GM18909 (cell line): ENCODE measurements around the gene OLIG2.

ENCODE experiments used
- ATAC-seq: cut with Tn5 transposase; IDR thresholded peaks from one replicate; pipeline ENCODE4 v1.9.1; 2021; ENCODE audit warnings: mild to moderate bottlenecking; ENCODE audit not compliant: unreplicated experiment, poor library complexity

OLIG2 gene

DNA sequence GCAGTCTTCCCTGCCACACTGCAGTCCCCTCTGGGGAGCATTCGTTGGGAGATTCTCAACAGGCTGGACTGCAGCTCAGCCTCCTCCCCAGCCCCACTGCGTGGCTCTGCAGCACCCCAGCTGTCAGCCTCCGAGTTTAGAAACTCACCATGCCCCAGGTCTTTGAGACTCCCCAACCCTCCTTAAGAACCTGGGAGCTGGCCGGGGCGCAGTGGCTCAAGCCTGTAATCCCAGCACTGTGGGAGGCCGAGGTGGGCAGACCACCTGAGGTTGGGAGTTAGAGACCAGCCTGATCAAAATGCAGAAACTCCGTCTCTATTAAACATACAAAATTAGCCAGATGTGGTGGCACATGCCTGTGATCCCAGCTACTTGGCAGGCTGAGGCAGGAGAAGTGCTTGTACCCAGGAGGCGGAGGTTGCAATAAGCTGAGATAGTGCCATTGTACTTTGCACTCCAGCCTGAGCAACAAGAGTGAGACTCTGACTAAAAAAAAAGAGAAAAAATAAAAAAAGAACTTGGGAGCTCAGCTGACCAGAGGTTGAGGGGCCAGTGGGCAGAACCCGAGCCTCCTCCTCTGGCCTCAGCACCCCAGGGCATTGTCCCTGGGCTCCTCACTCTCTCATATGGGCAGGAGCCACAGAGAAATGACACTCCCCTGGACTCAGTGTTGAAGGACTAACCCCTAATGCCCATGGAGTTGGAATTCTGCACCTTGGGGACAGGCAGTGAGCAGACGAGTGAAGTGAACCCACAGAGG, 5.6 kb downstream of the OLIG2 start:
- no peak for ATAC-seq

DNA sequence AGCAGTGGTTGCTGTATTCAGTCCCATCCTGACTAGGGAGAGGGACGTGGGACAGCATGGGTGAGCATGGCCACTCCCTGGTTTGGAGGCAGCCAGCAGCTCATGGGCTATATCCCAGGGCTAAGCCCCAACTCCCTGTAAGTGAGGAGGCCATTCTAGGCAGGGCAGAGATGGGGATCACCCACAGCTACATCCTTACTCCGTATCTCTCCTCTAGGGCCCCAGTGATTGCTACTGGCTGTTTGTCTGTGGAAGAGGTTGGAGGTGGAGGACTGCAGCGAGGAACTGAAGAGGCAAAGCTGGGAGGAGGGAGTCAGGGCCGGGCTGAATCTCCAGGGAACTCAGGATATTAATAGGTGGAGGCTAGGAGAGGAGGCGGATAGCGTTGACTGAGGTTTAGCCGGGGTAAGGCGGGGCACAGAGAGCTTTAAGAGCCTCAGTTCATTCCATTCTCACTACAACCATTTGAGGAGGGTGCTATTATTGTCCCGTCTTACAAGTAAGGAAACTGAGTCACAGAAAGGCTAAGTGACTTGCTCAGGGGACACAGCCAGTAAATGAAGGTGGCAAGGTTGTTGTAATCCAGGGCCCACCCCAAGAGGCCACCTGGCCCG, 6.8 kb downstream of the OLIG2 start:
- ATAC-seq: no peak

DNA sequence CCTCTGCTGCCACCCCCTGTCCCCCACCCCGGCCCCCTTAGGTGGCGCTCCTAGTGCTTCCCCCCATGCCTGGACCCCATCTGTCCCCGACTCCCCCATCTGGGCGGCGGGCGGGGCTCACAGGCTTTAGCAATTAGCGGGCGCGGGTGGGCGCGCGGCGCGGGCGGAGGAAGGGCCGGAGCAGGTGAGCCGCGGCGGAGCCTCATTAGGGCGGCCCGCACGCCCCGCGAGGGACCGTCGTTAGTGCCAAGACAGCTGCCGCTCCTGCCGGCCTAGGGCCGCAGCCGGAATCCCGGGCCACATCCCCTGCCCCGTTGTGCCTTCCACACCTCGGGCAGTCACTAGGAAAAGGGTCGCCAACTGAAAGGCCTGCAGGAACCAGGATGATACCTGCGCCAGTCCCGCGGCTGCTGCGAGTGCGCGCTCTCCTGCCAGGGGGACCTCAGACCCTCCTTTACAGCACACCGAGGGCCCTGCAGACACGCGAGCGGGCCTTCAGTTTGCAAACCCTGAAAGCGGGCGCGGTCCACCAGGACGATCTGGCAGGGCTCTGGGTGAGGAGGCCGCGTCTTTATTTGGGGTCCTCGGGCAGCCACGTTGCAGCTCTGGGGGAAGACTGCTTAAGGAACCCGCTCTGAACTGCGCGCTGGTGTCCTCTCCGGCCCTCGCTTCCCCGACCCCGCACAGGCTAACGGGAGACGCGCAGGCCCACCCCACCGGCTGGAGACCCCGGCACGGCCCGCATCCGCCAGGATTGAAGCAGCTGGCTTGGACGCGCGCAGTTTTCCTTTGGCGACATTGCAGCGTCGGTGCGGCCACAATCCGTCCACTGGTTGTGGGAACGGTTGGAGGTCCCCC, 7.6 kb downstream of the OLIG2 start:
- no peak for ATAC-seq

DNA sequence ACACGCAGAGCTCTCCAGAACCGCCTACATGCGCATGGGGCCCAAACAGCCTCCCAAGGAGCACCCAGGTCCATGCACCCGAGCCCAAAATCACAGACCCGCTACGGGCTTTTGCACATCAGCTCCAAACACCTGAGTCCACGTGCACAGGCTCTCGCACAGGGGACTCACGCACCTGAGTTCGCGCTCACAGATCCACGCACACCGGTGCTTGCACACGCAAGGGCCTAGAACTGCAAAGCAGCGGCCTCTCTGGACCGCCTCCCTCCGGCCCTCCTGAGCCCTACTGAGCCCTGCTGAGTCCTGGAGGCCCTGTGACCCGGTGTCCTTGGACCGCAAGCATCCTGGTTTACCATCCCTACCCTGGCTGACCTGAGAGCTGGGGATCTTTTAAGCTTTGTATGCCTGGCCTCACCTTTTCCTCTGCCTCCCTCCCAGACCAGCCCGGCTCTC, 8.3 kb downstream of the OLIG2 start:
- no peak for ATAC-seq

DNA sequence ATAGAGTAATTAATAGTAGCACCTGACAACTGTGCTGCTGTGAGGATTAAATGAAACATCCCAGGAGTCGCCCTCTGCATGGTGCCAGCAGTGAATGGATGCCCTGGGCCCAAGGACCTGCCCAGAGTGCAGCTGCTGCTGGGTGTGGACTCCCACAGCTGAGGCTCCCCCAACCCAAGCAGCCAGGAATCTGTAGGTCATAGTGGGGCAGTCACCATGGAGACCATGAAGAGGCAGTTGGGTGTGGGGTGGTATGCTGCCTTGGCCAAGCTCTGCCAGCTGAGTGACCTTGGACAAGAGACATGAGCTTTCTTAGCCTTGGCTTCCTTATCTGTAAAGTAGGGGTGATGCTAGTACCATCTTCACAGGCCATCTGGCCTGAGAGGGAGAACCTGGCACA, 9.4 kb downstream of the OLIG2 start:
- ATAC-seq: no peak

DNA sequence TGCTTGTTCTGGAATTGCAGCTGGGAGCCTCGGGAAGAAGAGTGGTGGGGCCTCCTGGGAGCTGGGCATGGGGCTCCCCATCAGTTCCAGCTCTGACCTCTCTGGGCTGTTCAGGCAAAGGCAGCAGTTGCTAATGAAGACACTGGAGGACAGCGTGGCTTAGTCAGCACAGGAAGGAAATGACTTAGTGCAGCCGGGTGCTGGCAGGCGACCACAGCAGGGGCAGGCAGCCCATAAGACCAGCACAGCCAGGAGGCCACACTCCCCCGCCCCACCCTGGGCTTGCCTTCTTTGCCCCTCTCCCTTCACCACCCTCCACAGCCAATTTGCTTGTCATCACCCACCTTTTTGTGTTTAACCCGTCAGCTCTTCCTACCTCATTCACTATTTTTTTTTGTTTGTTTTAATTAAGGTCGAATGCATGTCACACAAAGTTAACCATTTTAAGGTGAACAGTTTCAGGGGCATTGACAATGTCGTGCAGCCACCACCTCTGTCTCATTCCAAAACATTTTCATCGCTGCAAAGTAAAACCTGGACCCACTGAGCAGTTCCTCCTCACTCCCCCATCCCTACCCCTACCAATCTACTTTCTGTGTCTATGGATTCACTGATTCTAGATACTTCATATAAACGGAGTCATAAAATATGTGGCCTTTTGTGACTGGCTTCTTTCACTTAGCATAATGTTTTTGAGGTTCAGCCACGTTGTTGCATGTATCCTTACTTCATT, 10.9 kb downstream of the OLIG2 start:
- ATAC-seq: peak; percentile 46

DNA sequence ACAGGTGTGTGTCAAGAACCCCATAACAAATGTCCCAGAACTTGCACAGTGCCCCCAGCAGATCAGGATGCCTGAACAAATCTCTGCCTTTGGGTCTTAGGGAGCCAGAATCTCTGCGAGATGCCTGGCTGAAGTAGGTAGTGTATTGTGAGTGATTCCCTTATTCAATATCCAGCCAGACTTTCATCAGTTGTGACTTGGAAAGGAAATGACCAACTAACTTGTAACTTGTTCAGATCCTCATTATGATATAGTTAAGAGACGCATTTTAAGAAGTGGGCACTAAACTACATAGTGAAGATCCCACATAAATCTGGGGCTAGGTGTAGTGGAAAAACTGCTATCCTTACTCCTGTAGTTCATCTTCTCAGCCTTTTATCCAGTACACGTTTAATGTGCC, 11.8 kb downstream of the OLIG2 start:
- ATAC-seq: no peak

DNA sequence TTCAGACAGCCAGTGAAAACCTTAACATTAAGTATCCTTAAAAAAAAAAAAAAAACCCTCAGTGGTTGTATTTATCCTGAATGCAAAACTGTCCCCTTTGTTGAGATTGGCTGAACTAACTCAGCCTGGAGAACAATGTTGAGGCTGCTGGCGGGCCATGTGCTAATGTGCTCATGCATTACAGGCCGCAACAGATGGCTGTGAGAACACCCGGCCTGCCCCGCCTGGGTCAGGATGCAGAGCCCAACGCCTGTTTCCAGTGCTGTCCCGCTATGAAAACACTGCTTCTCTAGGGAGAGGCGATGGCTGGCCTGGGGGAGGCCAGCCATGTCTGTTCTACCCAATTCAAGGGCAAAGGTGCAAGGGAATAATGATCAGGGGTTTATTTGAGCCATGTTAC, 13.8 kb downstream of the OLIG2 start:
- ATAC-seq: no peak

DNA sequence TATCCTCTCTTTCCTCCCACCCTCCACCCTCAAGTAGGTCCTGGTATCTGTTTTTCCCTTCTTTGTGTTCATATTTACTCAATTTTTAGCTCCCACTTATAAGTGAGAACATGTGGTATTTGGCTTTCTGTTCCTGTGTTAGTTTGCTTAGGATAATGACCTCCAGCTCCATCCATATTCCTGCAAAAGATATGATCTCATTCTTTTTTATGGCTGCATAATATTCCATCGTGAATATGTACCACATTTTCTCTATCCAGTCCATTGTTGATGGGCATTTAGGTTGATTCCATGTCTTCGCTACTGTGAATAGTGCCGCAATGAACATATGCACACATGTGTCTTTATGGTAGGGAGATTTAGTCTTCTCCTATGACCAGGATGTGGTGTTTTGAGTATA, 14.5 kb downstream of the OLIG2 start:
- no peak for ATAC-seq

DNA sequence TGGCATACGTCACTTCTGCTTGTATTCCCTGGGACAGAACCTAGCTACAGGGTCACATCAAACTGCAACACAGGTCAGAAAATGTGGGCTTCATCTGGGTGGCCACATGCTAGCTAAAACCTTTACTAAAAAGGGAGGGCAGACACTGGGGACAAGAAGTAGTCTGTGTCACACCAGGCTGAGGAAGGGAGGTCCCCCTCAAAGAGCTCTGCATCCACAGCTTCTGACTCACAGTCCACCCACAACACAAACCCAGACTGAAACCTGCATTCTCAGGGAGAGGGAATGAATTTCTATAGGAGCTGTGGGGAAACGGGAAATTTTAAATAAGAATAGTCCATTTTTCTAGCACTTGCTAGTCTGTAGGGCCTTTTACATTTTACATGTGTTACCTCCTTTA, 16.2 kb downstream of the OLIG2 start:
- ATAC-seq: no peak

DNA sequence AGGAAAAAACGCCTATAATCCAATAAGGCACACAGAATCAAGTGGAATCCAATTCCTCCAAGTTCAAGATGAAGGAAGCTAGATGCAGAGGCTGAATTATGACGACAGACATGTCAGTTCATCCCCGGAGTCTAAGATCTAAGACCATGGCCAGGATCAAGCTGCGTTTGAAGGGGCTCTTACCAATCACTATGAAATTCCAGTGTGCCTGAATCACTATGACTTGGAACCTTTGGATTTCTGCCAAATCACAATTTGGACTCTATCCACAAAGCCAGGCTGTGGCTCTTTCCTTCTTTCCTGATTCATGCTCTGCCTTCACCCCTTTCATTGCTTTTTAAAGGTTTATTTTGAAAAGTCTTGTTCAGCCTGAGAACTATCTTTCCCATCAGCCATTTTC, 17.1 kb downstream of the OLIG2 start:
- ATAC-seq: no peak

DNA sequence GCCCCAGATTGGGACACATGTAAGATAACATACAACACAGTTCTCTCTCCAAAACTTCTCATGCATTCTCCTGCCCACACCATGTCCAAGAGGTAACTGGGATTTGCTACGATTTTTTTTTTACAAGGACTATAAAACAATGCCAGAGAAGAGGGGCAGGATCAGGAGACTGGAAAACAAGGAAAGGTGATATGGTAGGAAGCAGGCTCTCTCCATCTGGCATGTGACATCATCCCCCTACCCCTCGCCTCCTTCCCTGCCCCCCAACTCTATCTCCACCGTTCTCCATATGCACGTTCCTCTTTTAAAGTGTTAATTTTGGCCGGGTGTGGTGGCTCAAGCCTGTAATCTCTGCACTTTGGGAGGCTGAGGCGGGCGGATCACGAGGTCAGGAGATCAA, 20.7 kb downstream of the OLIG2 start:
- no peak for ATAC-seq

DNA sequence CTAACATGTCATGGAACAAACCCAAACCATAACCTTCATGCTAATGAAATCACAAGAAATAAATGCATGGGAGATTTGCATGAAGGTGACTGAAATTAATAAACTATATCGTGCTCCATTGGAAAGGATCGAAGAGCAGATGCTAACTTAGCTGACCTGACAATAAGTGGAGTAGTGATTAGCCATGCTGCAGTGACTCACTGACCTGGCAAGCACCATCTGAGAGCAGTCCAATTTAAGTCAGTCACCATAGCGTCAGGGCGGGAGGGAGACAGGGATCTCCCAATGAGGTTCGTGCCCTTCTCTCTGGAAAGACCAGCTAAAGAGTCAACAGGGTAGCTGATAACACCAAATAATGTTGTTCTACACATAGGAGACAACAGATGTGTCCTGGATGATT, 21.5 kb downstream of the OLIG2 start:
- ATAC-seq: no peak

DNA sequence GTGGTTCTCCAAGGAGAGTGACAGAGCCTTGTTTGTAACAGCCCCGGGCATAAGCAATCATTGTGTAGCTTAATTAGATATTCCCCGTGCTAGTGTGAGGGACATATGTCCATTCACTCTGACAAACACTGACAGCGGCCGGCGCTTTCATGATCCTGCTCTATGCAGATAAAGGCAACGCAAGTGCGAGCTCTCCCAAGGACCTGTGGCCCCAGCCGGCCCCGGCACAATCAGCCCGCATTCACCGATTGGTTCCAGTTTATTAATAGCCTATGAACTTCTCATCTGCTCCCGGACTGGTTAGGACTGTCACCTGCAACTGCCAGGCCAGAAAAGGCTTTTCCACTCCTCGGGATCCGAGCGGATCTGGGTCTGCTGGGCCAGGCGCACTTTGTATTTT, 26.2 kb downstream of the OLIG2 start:
- ATAC-seq: no peak

DNA sequence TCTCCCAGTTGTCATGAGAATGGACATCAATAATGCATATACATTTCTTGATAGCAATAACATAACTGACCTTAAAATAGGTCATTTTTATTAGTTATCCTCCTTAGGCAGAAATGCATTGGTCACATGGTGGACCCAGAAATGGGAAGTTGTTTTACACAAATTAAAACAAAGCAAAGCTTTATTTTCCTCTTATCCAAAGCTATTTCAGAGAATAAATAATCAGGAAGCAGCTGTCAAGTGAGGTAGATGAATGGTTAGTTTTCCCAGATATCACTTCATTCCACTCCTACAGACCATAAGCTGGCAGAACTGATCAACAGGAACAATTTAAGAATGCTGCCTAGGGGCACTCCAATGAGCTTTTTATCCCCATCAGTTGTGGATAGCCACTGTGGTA, 28.2 kb downstream of the OLIG2 start:
- ATAC-seq: no peak

DNA sequence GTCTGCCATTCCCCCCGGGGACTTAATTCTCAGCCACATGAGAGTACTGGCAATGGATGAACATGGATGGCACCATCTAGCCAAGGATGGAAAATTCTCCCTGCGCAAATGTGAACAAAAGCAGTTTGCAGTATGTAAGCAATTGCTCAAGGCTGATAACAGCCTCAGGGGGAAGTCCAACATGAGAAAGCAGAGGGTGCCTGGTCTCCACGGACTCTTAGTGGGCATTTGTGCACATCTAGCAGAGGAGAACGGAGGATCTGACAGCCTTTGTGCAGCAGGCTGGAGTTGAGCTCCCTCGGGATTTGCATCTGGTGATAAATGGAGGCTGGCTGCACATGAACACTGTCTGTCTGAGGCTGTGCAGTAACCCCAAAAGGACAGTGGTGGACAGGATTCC, 30.3 kb downstream of the OLIG2 start:
- ATAC-seq: no peak

DNA sequence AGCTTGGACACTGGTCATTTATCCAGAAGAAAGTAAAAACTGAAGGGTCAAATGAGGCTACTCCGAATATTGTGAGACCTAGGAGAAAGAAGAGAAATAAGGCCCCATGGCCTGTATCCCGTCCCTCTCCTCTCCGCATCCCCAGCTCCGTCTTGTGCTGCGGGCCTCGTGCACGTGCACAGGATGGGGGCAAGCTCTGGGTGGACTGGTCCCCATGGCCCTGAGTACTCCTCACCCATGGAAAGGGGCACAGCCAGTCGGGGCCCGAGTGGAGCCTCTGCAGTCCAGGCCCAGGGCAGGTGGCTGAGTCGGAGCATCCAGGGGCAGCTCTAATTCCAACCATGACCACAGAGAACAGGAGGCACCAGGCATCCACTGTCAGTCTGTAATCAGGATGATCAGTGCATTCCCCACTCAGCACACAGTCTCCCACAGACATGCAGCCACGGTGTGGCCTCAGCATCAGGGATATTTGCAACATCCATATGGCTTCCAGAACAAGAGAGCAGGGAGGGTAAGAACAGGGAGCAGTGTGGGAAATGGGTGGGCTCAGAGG, 31.7 kb downstream of the OLIG2 start:
- no peak for ATAC-seq

DNA sequence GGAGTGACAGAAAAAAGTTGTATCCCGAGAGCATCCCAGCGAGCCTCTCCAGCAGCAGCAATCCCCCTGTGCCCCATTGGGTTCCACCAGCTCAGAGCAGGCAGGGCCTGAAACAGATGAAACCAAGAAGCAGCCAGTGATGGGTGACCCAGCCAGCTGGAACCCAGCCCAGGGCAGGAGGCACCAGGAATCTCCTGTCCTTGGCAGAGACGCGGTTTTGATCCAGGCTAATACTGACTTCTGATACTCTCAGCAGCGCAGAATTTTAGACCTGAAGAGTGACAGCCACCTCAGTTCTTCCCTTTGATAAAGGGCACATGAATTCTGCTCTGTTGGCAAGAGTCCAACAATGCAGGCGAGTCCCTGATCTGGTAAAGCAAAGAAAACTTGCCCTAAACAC, 32.8 kb downstream of the OLIG2 start:
- ATAC-seq: no peak

DNA sequence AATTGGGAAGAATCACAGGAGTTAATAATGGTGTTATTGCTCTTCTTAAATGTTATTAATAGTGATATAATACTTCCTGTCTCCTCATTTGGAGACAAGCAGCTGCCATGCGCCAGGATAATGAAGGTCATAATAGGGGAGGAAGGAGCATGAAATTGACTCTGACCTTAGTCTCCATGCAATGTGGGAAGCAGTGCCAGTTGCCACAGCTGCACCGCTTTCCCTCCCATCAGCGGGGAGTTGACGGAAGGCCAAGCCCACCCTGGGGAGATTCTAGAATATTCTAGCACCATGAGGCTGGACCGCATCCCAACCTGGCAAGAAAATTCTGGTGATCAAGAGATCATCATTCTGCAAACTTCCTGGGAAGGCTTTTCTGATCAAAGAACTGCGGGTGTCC, 33.2 kb downstream of the OLIG2 start:
- no peak for ATAC-seq

DNA sequence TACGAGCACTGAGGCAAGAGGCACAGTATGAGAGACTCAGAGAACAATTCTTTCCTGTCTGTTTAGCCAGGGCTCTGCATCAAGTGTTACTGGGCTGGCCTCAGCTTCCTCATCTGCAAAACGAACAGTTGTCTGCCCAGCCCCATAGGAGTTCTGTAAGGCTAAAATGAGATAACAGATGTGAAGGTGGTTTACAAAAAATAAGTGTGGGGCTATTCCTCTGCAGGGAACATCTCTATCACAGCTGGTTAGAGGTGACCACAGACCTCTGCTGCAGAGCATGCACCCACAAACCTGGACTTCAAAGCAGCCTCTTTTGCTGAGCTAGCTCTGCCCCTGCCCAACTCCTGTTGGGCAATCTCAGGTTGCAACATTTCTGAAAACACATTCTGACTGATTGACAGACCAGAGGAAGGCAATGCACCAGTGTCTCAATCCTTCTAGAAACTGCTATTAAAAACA, 33.7 kb downstream of the OLIG2 start:
- ATAC-seq: no peak
